HG03066 (cell line): Measurements from ENCODE around the gene TPBGL.

ENCODE experiments used
- ATAC-seq: cut with Tn5 transposase; IDR thresholded peaks from one replicate; pipeline ENCODE4 v1.9.1; 2021; ENCODE audit warnings: low read depth; ENCODE audit not compliant: unreplicated experiment

Gene TPBGL, protein sequence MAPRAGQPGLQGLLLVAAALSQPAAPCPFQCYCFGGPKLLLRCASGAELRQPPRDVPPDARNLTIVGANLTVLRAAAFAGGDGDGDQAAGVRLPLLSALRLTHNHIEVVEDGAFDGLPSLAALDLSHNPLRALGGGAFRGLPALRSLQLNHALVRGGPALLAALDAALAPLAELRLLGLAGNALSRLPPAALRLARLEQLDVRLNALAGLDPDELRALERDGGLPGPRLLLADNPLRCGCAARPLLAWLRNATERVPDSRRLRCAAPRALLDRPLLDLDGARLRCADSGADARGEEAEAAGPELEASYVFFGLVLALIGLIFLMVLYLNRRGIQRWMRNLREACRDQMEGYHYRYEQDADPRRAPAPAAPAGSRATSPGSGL

DNA sequence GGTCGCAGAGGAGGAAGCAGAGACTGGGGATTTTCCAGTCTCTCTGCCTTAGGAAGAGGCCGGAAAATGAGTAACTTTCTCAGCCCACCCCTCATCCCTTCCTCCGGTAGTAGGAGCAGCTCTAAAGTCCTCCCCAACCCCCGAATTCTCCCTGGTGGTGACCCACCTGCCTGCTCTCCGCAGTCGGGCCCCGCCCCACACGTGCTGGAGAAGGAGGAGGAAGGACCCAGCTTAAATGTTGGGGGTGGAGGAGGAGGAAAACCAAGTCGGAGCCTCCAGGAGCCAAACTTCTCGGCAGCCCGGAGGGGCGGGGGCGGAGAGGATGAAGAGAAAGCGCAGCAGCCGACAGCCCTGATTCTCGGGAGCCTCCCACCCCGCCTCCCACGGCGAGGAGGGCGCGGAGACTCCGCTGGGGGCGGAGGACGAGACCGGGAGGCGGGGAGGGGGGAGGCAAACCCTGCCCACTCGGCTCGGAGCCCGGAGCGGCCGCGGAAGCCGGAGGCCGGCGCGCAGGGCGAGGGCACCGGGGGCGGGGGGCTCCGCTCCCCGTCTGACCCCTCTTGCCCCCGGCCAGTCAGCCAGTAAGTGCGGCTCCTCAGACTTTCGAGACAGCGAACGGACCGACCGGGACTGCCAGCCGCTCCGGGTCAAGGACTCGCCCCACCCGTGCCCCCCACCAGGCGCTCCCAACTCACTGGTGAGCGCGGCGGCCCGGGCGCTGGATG, at the start of gene TPBGL:
Gene TPBGL, plus strand, starts transcription at position 464 of the 725 bp plus-strand sequence. CDS start 276 bp downstream, outside the sequence.
- ATAC-seq, result no peak

DNA sequence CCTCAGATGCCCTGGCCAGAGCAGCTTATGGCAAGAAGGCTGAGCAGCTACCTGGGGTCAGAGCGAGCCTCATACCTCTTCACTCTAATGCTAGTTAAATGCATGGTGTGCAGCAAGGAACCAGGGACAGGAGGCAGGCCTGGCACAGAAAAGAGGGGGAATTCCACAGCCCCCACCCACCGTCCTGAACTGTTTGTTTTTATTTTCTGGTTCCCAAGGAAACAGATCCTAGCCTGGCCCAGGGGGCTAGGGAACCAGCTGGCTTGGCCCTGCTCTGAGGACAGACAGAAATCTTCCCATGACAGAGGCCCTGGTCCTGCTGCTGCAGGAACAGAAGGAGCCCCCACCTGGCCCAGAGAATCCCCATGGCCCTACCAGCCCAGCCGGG, 49.2 kb upstream of the TPBGL start:
- no peak for ATAC-seq

DNA sequence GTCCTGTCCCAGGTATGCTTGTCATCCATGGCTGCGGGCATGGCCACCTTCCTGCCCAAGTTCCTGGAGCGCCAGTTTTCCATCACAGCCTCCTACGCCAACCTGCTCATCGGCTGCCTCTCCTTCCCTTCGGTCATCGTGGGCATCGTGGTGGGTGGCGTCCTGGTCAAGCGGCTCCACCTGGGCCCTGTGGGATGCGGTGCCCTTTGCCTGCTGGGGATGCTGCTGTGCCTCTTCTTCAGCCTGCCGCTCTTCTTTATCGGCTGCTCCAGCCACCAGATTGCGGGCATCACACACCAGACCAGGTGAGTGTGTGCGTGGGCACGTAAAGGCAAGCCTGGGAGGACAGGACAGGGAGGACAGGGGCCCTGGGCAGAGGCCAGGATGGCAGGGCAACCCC, 47.3 kb upstream of the TPBGL start:
- no peak for ATAC-seq

DNA sequence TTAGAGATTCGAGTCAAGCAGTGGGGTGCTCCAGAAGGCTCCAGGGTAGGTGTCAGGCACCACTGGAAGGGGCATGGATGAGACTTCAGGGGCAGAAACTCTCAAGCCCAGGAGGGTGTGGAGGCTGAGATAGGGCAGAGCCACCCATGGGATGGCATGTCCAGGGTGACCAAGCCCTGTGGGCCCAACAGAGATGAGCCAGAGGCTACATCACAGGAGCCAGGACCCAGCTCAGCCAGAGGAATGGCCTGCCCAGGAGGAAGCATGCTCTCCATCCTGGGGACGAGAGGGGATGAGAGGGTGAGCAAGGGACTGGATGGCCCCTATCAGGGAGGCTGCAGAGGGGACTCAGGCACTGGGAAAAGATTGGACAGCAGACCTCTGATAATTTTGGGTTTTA, 46.9 kb upstream of the TPBGL start:
- ATAC-seq, result no peak

DNA sequence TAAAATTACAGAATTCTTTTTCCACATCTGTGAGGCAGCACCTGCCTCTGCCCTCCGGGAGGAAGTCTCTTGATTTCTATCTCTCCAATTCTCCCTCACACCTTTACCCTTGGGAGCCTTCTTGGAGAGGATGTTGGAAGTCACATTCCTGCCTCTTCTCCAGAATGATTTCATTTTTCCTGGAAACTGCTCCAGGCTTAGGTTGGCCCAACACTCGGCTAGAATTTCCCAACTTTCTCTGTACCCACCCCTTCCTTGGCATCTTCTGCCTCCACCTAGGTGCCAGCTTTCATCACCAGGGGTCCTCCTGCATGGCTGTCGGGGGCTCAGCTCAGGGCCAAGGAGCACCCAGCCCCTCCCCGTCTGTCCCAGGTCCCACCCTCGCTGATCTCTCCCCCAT, 46.4 kb upstream of the TPBGL start:
- ATAC-seq, result no peak

DNA sequence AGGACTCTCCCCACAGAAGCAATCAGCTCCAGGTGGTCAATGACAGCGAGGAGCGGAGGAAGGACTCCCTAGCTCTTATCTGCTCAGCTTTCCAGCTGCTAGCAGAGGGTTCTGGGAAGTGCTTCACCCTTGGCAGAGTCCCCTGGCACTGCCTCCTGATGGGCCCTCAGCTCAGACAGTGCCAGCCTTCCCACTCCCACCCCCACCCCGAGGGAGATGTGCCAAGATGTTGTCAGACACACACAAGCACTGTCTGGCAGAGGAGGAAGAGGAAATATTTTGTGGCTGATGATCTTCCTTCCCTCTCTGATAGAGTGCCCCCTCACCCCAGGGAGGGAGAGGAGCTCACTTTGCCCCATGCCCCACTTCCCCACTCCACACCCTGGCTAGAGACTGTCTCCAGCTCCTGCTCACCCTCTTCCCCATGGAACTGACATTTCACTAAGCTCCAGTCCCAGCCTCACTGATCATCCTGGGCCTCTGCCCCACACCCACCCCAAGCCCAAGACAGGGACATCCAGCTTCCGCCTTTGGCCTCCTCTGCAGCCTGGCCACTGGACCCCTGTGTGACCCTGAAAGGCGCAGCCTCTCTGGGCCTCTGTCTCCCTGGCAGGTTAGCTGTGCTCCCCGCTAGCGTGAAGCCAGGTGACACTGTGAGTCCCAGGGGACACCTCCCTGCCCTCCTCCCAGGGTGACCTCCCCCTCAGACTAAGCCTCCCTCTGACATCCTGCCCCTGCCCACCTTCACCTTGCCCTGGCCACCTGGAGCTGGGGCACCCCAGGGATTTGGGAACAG, 45.2 kb upstream of the TPBGL start:
- ATAC-seq, result no peak

DNA sequence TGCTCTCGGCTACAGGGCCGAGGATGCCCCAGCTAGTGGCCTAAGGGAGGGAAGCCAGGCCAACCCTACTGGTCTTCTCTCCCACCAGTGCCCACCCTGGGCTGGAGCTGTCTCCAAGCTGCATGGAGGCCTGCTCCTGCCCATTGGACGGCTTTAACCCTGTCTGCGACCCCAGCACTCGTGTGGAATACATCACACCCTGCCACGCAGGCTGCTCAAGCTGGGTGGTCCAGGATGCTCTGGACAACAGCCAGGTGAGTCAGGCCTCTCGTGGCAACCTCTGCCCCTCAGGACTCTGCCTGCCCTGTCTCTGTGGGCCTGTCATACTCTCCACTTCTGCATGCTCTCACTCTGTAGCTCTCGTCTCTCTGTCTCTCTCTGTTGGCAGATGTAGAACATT, 44.1 kb upstream of the TPBGL start:
- ATAC-seq, result no peak

DNA sequence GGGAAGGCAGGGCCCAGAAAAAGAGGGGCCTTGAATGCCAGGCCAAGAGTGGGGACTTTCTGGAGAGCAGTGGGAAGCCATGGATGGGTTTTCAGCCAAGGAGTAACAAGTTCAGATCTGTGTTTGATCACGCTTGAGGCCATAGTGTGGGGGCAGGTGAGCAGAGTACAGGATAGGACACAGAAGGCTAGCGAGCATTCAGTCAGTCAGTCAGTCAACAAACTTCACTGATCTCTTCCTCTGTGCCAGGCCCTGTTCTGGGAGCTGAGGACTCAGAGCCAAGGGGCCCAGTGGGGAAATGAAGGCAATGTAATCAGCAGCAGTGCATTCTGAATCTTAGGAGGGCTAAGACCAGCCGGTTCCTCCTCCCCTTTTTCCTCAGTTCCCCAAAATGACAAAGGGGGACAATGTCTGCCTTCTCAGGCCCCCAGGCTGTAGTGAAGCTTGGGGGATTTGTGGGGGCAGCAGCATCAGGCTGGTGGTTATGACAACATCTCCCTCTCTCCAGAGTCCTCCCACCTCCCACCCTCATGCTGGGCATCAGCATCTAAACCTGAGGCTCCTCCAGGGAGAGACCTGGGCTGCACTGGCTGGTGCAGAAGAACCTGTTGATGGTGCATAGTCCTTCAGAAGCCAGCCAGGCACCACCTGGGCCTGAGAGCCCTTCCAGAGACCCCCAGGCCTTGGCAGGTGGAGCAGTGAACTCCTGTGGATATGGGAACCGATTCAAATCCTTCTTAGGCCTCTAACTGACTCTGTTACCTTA, 42.9 kb upstream of the TPBGL start:
- ATAC-seq, result no peak

DNA sequence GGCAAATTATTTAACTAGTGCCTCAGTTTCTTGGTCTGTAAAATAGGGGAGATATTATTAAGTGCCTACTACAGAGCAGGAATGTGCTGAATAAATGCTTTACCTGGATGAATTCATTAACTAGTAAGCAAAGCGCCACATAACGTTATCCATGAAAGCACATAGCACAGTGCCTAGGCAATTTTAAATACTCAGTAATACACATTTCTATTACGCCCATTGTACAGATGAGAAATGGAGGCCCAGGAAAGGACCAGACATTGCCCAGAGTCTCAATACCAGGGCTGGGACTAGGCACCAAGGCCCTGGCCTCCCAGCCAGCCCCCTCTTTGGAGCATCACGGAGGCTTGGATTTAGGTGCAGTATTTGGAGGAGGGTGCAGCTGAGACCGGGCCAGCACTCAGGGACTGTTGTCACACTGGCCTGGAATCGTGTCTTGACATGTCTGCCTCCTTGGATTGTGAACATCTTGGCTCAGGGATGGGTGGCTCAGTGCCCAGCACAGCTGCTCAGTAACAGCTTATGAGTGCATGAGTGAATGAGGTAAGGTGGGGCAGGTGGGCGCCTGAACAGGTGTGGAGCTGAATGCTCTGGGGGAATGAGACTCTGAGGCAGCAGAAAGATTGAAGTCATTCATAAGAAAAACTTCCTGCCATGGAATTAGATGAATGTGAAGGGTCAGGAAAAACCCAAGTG, 42.1 kb upstream of the TPBGL start:
- no peak for ATAC-seq

DNA sequence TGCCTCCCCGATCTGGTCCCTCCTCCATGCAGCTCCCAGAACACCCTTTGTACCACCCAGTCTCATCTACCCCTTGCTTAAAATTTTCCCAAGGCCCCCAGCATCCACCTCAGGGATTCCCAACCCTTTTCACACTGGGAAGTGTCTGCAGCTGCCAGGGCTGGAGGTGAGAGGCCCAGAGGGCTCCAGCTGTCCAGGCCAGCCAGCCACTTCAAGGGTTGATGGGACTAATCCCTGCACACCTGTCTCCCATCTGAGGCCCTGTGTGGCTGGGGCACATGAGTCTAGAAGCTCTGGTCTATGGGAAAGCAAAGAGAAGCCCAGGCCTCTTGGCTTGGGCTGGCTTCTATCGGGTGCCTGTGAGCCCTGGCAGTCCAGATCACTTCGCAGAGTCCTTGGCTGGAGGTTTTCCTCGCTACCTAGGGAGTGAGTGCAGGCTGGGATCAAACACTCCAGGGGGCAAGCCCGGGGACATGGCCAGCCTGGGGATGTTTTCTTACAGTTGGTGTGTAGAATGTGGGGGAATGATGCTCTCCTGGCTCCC, 41.1 kb upstream of the TPBGL start:
- ATAC-seq, result no peak

DNA sequence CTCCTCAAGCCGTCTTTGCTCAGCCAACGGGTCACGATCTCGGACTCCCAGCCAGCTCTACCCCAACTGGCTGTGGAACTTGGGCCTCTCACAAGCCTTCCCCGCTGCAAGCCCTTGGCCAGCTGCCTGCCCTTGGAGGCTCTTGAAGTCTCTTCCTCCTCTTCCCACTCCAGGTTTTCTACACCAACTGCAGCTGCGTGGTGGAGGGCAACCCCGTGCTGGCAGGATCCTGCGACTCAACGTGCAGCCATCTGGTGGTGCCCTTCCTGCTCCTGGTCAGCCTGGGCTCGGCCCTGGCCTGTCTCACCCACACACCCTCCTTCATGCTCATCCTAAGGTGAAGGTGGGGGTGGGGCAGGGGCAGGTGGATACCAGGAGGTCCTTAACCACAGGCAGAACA, 40.5 kb upstream of the TPBGL start:
- ATAC-seq, result no peak

DNA sequence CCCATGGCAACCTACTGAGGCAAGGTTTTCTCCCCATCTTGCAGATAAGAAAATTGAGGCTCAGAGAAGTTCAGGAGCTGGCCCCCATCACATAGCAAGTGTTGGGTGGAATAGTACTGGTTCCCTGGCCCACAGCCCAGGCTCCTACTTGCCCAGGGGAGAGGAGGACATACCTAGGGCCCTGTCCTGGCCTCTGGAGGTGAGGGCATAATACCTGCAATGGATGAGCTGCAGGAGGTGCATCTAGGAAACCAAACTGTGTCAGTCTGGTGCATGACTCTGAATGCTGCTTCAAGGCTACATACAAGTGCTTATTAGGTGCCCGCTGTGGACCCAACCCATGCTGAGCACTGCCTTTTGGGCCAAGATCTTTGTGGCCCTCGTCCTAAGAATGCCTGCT, 40.0 kb upstream of the TPBGL start:
- ATAC-seq, result no peak

DNA sequence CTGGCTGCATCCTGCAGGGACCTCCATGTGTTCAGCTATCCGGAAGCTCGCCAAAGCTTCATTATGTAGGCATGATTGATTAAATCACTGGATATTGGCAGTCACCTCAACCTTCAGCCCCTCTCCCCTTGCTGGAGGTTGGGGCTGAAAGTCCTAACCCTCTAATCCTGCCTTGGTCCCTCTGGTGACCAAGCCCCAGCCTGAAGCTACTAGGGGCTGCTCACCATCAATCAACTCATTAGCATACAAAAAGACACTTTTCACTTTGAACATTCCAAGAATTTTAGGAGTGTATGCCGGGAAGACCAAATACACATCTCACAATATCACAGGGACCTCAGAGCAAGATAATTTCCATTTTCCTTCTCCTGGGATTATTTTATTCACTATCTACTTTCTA, 38.8 kb upstream of the TPBGL start:
- no peak for ATAC-seq

DNA sequence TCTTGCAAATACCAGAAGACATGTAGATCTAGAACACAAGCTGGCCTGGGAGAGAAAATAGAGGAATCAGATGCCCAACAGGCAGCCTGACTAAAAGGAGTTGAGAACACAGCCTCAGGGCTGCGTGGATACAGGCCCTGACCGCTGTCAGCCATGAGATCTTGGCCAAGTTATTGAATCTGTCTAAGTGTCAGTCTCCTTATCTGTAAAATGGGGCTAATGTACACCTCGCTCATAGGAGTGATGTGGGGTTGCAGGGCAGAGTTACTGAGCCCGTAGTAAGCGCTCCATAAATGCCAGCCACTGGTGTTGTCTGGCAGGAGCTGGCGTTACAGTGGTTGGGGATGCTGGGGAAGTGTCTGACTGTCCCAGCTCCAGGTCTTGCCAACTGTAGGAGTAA, 38.4 kb upstream of the TPBGL start:
- ATAC-seq, result no peak

DNA sequence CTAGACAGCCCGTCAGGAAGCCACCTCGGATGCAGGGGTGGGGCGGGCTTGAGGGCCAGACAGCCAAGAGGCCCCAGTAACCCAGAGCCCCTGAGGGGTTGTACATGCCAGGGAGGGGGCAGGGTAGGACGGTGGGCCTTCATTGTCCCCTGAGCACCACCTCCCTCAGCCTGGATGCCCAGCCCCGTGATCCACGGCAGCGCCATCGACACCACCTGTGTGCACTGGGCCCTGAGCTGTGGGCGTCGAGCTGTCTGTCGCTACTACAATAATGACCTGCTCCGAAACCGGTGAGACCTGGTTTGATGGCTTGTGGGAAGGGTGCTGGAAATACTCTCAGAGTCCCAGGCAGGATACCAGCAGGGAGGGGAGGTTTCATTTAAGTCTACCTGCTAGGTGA, 37.4 kb upstream of the TPBGL start:
- no peak for ATAC-seq

DNA sequence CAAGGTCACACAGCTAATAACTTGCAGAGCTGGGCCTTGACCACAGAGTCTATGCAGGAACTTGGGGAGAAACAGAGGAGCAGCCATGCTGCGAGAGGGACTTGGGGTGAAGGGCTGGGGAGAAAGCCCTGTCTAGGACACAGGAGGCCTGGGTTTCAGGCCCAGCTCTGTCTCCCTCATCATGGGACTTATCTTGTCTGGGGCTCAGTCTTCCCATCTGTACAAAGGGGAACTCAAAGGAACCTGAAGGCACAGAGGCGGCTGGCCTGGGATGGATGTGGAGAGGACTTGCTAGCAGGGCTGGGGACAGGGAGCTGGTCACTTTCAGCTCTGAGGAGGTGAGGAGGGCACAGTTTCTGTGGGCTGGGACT, 36.9 kb upstream of the TPBGL start:
- no peak for ATAC-seq

DNA sequence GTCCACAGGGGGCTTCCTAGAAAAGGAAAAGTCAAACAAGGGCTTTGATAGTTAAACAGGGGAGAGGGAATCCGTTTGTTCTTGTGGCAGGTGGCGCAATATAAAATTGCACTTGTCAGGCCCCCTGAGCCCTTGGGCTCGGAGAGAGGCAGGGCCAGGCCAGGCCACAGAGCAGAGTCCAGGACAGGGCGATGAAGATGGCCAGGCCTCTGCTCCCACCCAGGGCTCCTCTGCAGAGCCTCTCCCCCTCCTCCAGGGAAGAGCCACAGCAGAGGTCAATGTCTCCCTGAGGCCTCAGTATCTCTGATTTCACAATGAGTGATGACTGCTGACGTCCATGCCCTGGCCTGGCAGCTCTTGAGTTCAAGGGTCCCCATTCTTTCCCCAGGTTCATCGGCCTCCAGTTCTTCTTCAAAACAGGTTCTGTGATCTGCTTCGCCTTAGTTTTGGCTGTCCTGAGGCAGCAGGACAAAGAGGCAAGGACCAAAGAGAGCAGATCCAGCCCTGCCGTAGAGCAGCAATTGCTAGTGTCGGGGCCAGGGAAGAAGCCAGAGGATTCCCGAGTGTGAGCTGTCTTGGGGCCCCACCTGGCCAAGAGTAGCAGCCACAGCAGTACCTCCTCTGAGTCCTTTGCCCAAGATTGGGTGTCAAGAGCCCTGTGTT, 36.4 kb upstream of the TPBGL start:
- ATAC-seq, result no peak

DNA sequence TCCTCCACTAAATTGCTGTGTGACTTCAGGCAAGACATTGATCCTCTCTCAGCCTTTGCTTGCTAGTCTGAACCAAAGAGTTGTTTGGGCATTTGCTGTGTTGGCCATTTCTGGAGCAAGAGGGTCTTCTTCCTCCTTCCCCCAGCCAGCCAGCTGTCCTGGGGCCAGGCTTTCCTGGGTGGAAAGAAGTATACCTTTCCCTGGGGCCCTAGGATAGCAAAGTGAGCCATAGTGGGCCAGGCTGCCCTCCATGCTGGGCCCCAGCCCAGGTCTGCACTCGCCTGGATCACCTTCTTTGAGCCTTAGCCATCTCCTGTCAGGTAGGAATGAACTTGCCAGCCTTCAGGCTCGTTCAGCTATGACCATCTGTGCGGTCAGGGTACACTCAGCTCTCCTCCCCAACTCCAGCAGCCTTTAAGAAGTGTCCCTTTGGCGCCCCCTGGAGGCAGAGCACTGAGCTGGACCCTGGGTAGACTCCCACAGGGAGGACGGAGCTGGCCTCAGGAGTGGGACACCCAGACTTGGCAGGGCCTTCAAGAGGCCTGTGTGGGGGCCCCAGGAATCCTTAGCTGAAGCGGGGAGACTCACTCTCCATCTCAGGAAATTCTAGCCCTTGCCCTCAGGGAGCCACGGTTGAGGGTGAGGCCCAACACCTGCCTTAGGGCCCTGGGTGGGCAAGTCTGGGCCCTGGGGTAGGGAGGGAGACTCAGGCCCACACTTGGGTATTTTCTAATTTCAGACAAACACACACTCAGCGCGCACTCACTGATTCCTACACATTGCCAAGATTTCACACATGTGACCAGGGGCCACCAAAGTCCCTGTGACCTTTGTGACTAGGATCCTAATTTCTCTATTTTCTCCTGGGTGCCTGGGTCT, 35.6 kb upstream of the TPBGL start:
- ATAC-seq, result peak; percentile 72
